HG03045 (cell line): ENCODE measurements around the gene TECR.

Experiments
- ATAC-seq: cut with Tn5 transposase; IDR thresholded peaks from one replicate; pipeline ENCODE4 v1.9.1; 2021; ENCODE audit warnings: mild to moderate bottlenecking, moderate library complexity; ENCODE audit not compliant: unreplicated experiment

Gene TECR

DNA sequence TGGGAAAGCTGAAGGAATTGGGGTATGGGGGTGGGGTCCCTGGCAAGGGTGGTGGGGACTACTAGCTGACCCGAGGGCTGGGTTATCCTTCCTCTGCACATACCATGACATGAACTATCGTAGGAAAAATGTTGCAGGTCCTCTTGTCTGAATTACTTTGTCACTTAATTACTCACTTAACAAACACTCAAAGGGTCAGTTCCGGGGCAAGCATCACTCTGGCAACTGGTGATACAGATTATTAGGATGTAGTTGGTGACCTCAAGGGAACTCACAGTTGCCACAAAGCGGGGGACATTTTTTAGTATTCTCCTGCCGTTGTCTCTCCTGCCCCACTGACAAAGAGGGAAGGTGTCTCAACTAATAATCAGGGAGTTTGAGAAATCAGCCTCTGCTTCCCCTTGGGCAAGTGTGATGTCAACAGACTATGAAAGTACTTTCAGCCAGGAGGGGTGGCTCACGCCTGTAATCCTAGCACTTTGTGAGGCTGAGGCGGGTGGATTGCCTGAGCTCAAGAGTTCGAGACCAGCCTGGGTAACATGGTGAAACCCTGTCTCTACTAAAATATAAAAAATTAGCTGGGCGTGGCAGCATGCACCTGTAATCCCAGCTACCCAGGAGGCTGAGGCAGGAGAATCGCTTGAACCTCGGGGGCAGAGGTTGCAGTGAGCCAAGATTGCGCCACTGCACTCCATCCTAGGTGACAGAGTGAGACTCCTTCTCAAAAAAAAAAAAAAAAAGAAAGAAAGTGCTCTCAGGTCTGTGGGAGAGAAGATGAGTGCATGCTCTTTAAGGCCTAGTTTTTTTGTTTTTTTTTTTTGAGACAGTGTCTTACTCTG is 21.5 kb upstream of the TECR start:
- ATAC-seq = no peak

DNA sequence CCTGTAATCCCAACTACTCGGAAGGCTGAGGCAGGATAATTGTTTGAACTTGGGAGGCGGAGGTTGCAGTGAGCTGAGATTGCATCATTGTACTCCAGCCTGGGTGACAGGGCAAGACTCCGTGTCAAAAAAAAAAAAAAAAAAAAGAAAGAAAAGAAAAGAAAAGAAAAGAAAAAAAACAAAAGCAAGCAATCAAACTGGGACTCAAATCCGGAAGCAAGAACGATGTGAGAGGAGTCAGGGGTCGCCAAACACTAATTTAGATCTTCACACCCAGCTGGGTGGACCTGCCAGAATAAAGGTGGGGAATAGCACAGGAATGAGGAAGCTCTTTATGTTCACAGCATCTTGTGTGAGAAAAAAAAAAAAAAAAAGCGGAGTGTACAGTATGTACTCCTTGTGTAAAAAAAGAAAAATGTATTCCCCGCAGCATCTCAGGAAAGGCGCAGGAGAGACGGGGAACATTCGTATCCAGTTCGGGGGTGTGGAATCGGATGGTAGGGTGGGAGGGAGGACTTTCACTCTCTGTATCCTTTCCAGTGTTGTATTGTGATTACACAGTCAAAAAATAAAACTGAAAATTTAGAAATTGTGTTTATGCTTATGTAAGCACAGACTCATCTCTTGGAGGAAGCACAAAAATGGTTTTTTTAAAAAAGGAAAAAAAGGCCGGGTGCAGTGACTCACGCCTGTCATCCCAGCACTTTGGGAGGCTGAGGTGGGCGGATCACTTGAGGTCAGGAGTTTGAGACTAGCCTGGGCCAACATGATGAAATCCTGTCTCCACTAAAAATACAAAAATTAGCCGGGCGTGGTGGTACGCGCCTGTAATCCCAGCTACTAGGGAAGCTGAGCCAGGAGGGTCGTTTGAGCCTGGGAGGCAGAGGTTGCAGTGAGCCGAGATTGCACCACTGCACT is 18.8 kb upstream of the TECR start:
- ATAC-seq = no peak

DNA sequence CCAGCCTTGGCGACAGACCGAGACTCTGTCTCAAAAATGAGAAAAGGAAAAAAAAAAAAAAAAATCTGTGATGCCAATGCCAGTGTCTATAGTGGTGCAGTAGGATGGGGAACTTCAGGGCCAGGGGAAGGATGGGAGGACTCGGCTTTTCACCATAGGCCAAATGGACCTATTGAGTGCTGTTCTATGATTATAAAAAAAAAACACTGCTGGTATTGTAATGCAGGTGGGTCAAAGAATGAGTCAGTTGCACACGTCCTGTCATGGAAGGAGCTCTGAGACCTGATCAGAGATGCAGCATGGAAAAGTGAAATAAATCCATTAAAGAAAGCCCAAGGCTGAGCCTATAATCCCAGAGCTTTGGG is 18.2 kb upstream of the TECR start:
- ATAC-seq = no peak

DNA sequence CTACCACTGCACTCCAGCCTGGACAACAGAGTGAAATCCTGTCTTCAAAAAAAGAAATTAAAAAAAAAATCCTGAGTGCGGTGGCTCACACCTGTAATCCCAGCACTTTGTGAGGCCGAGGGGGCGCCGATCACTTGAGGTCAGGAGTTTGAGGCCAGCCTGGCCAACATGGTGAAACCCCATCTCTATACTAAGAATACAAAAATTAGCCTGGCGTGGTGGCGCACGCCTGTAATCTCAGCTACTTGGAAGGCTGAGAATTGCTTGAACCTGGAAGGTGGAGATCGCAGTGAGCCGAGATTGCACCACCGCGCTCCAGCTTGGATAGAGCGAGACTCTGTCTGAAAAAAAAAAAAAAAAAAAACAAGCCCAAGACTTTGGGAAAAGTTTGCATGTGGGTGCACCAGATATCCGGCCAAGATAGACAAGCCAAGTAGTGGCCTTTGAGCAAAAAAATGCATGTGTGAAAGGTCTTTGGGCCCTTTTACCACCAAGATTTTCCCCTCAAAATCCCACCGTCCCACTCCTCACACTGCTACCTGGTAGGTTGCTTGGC is 16.9 kb upstream of the TECR start:
- ATAC-seq = no peak

DNA sequence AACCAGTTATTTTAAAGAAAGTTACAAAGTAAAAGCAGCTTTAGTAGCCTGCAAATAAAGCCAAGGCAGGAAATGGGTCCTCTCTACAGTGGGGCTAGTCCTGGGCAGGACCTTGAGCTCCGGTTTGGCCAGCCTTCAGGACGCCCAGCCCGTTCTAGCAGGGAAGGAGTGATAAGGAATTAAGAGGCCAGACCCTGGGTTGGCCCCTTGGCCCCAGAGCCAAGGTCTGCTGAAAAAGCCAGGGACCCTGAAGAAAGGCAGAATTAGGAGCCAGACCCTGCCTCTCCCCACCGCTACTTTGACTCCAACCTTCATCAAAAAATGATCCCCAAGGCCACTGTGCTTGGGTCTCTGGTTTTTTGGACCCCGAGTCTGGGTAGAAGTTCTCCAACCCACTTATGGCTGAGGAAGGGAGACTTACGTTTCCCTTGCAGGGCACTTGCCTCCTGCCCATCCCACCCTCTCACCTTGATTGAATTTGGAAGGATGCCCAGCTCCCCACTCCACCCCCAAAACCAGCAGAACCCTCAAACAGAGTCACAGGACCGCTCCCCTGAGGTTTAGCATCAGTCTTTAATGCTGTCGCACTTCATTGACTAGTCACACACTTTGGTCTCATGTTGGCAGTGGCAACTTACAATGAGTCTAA is 15.1 kb upstream of the TECR start:
- no peak for ATAC-seq

DNA sequence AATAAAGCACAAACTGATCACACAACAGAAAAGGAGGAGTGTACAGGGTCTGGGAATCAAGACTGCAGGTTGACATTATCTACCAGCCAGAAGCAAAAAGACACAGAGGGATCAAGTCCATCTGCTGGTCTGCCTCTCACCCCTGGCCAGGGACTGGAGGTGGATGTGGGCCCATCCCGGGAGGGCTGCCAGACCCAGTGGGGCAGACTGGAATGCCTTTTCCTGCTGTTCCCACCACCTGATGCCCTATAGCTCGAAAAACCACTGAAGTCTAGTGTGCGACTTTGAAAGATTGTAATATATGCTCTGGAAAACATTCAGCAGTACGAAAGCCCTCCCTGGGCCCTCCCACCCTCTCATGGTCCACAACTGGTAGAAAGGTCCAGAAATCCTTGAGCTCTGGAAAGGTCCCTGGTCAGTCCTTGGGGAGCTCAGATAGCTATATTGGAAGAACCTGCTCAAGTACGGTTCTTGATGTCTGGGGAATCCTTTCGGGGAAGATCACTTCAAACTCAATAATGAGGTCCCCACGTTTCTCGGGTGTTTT is 13.8 kb upstream of the TECR start:
- no peak for ATAC-seq

DNA sequence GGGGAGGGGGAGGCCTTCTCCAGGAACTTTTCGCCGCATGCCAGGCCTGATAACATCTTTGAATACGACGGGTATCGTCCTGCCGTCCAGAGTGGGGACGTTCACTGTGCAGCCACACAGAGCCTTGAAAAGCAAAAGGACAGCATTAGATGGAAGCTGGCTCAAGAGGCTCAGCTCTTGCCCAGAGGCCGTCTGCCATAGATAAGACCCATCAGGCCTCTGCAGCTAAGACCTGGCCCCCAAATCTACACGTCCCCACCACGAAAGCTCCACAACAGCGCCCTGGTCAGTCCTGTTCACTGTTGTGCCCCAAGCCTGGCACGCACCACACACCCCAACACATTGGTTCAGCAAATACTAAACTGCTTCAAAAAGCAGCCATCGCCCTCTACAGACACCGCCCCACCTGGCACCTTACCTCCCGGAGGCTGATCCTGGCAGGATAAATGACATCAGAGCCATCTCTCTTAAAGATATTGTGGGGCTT is 13.3 kb upstream of the TECR start:
- ATAC-seq = no peak

DNA sequence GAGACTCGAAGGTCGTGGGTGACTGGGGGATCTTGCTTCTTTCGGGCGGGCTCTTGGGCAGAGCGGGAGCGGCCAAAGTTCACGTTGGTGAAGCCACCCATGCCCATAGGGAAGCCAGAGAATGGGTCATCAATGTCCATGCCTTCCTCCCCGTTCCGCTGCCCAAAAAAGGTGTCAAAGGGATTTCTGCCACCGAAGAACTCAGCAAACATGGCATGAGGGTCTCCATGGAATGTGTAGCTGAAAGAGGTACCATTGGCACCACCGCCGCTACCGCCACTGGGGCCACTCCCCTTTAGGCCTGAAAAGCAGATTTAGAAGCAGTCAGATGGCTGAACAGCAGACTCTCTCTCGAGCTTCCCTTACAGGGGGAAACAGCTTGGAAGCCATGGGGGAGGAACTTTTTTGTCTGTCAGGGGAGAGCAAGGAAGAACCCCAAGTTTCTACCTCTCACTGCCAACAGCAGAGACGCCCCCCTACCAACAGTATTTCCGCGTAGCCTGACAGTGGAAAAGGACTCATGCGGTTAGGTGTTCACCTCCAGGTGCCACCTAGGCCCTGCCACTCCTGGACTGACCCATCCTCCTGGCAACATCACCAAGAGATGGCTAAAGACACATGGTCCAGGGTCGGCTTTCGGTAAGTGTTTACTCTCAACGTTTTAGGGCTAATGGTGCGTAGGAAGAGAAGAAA is 12.5 kb upstream of the TECR start:
- ATAC-seq = no peak

DNA sequence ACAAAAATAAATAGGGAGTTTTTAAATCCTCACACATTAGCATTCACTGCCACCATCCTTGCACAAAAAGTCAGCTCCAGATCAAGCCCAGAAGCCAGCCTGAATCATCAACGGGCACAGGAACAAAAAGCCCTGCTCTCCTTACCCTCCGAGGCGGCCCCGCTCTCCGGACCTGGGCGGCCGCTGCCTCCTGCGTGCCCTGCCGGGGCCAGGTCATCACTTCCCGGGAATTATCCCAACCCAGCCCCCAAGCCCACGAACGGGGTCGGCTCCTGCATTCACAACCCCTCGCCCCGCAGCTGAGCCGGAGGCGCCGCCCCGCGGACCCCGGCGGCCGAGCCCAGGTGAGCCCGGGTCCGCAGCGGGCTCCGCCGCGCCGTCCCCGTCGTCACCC is 12.0 kb upstream of the TECR start:
- no peak for ATAC-seq

DNA sequence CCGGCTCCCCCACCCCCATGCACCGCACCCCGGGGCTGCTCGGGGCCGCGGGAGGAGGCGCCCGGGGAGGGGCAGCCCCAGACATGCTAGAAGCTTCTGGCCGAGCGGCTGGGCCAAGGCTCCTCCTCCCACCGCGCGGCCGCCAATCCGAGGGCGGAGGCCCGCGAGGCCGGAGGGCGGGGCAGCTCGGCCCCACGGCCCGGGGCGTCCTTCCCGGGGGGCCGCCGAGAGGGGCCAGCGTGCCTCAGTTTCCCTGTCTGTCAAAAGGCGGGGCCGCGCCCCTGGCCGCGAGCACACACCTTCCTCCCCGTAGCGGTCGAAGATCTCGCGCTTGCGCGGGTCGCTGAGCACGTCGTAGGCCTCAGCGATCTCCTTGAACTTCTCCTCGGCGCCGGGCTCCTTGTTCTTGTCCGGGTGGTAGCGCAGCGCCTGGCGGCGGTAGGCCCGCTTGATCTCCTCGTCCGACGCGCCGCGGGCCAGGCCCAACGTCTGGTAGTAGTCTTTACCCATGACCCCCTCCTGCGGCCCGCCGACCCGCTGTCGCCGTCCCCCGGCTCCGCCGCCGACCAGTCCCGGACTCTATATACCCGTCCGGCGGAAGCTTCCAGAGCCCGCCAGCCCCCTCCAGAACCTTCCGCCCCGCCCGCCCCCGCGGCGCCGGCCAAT is 11.4 kb upstream of the TECR start, which contains the start of gene DNAJB1:
Gene DNAJB1, minus strand, starts transcription at position 558 of the 666 bp plus-strand sequence. Its CDS starts 48 bp downstream, at position 510.
- ATAC-seq = peak; percentile 65

DNA sequence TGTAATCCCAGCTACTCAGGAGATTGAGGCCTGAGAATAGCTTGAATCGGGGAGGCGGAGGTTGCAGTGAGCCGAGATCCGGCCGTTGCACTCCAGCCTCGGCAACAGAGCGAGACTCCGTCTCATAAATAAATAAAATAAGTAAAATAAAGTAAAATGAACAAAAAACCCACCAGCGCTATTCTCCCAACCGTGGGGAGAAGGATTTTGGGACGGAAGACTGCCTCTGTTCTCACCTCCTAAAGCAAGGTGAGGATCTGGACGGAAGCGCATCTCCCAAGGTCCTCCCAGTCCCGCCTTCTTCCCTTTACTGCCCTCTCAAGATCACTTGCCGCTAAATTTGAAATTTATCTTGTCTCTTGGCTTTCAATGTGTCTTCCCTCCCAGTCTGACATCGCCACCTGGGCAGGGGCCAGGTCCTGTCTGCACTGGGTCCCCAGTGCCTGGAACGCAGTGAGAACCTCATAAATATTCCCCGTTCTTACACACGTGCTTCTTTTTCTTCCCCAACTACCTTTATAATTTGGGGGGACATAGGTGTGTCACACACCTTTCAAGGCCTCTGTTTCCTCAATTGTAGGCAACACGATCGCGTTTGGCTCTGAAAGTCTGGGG is 10.0 kb upstream of the TECR start:
- no peak for ATAC-seq

DNA sequence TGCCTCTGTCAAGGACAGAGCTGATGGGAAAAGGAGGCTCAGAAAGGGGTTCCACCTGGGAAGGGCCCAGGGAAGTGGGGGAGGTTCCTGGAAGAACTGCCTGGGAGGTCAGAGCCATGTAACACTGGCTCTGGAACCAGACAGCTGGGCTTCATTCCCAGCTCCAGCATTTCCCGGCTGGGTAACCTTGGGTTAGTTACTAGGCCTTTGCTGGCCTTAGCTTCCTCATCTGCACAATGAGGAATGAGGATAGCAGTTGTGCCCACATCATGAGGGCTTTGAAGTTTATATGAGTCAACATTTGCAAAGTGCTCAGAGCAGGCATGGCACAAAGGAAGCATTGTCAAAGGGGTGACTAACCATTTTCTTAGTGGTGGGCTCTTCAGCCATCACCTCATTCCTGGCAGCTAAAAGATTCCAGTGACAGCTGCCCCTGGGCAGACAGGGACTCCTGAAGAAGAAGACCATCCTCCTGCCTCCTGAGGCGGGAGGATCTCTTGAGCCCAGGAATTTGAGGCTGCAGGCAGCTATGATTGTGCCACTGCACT is 9.5 kb upstream of the TECR start:
- no peak for ATAC-seq

DNA sequence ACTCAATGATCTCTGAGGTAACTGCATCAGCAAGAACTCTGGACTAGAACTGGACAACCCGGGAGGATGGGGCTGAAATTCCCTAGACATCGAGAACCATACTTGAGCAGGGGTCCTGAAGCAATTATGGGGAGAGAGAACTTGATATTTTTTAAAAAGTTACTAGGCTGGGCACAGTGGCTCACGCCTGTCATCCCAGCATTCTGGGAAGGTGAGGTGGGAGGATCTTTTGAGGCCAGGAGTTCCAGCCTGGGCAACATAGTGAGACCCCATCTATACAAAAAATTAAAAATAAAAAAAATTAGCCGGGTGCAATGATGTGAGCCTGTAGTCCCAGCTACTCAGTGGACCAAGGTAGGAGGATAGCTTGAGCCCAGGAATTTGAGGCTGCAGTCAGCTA is 8.9 kb upstream of the TECR start:
- ATAC-seq = no peak

DNA sequence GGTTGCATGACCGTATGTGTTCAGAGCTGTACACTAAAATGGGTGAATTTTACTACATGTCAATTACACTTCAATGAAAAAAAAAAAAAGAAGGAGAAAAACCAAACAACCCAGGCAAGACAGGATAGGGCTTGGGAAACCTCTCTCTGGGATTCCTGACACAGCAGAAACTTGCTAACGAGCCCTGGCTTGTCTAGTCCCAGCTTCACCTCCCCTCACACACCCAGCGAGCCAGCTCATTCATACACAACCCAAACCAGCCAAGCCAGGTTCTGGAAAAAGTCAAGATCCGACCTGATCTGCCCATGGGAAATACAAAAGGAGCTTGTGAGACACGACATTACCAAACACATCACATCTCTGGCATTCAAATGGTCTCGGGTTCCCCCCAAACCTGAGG is 3.7 kb upstream of the TECR start:
- ATAC-seq = no peak

DNA sequence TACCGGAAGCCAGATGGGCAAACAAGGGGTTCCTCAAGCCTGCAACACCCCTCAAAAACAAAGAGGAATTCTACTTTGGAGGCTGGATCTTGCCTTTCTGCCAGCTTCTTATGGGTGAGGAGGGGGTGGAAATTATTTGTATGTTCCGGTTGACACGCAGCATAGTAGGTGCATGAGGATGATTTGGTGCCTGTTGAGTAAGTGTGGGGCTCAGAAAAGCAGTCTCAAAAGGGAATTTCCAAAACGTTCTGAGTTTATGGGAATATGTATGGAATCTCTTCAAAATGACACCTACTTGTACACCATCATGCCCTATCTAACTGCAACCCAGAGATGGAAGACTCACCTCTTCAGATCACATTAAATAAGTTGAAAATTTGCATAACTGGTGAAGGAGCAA is 3.0 kb upstream of the TECR start:
- no peak for ATAC-seq

DNA sequence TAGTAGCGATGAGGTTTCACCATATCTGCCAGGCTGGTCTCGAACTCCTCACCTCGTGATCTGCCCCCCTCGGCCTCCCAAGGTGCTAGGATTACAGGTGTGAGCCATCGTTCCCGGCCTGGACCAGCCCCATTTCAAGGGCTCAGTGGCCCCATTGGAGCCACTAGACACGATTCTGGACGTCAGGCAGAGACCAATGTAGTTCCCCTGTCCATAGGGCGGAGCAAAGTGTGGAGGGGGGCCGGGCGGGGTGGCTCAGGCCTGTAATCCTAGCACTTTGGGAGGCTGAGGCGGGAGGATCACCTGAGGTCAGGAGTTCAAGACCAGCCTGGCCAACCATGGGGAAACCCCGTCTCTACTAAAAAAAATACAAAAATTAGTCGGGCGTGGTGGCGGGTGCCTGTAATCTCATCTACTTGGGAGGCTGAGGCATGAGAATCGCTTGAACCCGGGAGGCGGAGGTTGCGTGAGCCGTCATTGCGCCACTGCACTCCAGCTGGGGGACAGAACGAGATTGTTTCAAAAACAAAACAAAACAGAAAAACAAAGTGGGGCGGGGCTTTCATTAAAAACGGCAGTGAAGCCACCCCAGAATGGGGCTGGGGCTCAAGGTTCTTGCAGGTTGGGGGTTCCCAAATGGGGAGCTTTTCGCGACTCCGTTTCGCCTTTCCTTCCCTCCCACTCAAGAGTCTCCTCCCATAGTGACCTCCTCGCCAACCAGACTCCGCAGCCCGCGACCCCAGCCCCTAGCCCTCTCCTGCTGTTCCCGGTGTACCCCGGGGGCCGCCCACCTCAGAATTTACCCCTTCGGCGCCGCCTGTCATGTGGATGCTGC is 758 bp upstream of the TECR start:
- ATAC-seq = no peak

DNA sequence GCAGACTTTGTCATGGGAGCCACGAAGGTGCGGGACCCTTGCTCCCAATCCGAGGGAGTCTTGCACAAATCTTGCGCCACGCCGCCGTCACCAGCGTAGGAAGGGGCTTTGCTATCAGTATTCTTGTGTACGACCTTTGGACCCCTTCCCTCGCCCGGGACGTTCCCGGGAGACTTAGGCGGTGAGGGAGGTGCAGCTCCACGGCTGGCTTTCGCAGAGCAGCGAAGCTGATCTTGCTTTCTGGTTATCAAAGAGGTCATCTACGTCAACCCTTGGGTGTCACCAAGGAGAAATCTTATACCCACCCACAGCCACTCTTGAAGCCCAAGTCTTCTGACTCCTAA is 583 bp downstream of the TECR start:
- ATAC-seq = no peak

DNA sequence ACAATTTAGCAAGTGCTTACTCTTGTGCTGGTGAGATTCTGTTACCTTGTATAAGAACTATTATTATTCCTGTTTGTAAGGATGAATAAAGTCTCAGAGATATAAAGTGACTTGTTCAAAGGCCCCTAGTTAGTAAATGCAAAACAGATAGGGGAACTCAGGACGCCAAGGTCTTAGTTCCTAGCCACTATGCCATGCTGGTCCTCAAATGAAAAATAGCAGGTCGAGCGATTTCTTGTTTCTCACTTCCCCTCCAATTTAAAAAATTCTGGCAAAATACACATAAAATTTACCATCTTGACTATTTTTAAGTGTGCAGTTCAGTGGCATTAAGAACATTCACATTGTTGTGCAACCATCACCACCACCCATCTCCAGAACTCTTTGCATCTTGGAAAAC is 1.1 kb downstream of the TECR start:
- no peak for ATAC-seq
